ENCODE results near the gene PCDHB10.
"Not testable (repeated sequence)": the region's sequence is repeated elsewhere in the genome, so short reads cannot be mapped to it uniquely, and the experiment has no call there.

Gene PCDHB10

GRCh38 chr5:141192110-141192725 lies at the start of gene PCDHB10:
Gene PCDHB10, plus strand, starts transcription at chr5:141192353. Its CDS starts 200 bp downstream, at chr5:141192553.
- Histone ChIP-seq H3K27ac (ENCODE audit: low read depth, low read length) (no peak within 1 kb of the TSS), H3K9ac (ENCODE audit: low read length) (no peak within 1 kb of the TSS), H3K27me3 (ENCODE audit: control insufficient read depth, insufficient read depth, low read length) (peaks cover 9% of the 10 kb centered on the region; the same call in 1 of the 2 replicates), H3K36me3 (ENCODE audit: control insufficient read depth, insufficient read depth, low read length) (no peaks in the 10 kb centered on the region), H3K4me3 (ENCODE audit: low read depth, low read length) (peak within 1 kb of the TSS; percentile 32; the same call in 1 of the 2 replicates), H3K4me1 (ENCODE audit: control insufficient read depth, insufficient read depth, low read length) (no peaks in the 10 kb centered on the region), H3K9me3 (ENCODE audit: control insufficient read depth, insufficient read depth, low read depth, low read length) (0 out of 2 replicates have a peak, but pooled peaks cover 8% of the 10 kb centered on the region)

GRCh38 chr5:141149812-141150211 lies 42.3 kb upstream of the PCDHB10 start, which contains the start of gene PCDHB6:
Gene PCDHB6, plus strand, starts transcription at chr5:141150057. Its CDS starts 201 bp downstream, at chr5:141150258.
- H3K27me3 ChIP-seq (ENCODE audit: control insufficient read depth, insufficient read depth, low read length): no peaks in the 10 kb centered on the region
- peaks cover 9% of the 10 kb centered on the region; the same call in 1 of the 2 replicates for H3K9me3 ChIP-seq (ENCODE audit: control insufficient read depth, insufficient read depth, low read depth, low read length)
- no peaks in the 10 kb centered on the region for H3K4me1 ChIP-seq (ENCODE audit: control insufficient read depth, insufficient read depth, low read length)
- H3K27ac ChIP-seq (ENCODE audit: low read depth, low read length): no peak within 1 kb of the TSS
- no peak within 1 kb of the TSS for H3K4me3 ChIP-seq (ENCODE audit: low read depth, low read length)
- no peak within 1 kb of the TSS for H3K9ac ChIP-seq (ENCODE audit: low read length)
- no peaks in the 10 kb centered on the region for H3K36me3 ChIP-seq (ENCODE audit: control insufficient read depth, insufficient read depth, low read length)

GRCh38 chr5:141150224-141150992 lies 41.7 kb upstream of the PCDHB10 start:
- Histone ChIP-seq H3K4me3 (ENCODE audit: low read depth, low read length) (no peak overlapping the region), H3K9me3 (ENCODE audit: control insufficient read depth, insufficient read depth, low read depth, low read length) (peaks cover 9% of the 10 kb centered on the region; the same call in 1 of the 2 replicates), H3K27ac (ENCODE audit: low read depth, low read length) (no peak overlapping the region), H3K4me1 (ENCODE audit: control insufficient read depth, insufficient read depth, low read length) (no peaks in the 10 kb centered on the region), H3K9ac (ENCODE audit: low read length) (no peak overlapping the region), H3K36me3 (ENCODE audit: control insufficient read depth, insufficient read depth, low read length) (no peaks in the 10 kb centered on the region), H3K27me3 (ENCODE audit: control insufficient read depth, insufficient read depth, low read length) (no peaks in the 10 kb centered on the region)

GRCh38 chr5:141150993-141151325 lies 41.2 kb upstream of the PCDHB10 start:
- Histone ChIP-seq H3K4me3 (ENCODE audit: low read depth, low read length) (no peak overlapping the region), H3K9me3 (ENCODE audit: control insufficient read depth, insufficient read depth, low read depth, low read length) (peaks cover 9% of the 10 kb centered on the region; the same call in 1 of the 2 replicates), H3K9ac (ENCODE audit: low read length) (no peak overlapping the region), H3K27me3 (ENCODE audit: control insufficient read depth, insufficient read depth, low read length) (no peaks in the 10 kb centered on the region), H3K27ac (ENCODE audit: low read depth, low read length) (no peak overlapping the region), H3K4me1 (ENCODE audit: control insufficient read depth, insufficient read depth, low read length) (no peaks in the 10 kb centered on the region), H3K36me3 (ENCODE audit: control insufficient read depth, insufficient read depth, low read length) (no peaks in the 10 kb centered on the region)

GRCh38 chr5:141151632-141152031 lies 40.5 kb upstream of the PCDHB10 start:
- not testable (repeated sequence) for H3K9me3 ChIP-seq (ENCODE audit: control insufficient read depth, insufficient read depth, low read depth, low read length); H3K9ac ChIP-seq (ENCODE audit: low read length); H3K4me1 ChIP-seq (ENCODE audit: control insufficient read depth, insufficient read depth, low read length); H3K27ac ChIP-seq (ENCODE audit: low read depth, low read length); H3K4me3 ChIP-seq (ENCODE audit: low read depth, low read length); H3K36me3 ChIP-seq (ENCODE audit: control insufficient read depth, insufficient read depth, low read length); H3K27me3 ChIP-seq (ENCODE audit: control insufficient read depth, insufficient read depth, low read length)

- not testable (repeated sequence) for H3K9me3 ChIP-seq (ENCODE audit: control insufficient read depth, insufficient read depth, low read depth, low read length); H3K27ac ChIP-seq (ENCODE audit: low read depth, low read length); H3K4me1 ChIP-seq (ENCODE audit: control insufficient read depth, insufficient read depth, low read length); H3K9ac ChIP-seq (ENCODE audit: low read length); H3K36me3 ChIP-seq (ENCODE audit: control insufficient read depth, insufficient read depth, low read length); H3K27me3 ChIP-seq (ENCODE audit: control insufficient read depth, insufficient read depth, low read length); H3K4me3 ChIP-seq (ENCODE audit: low read depth, low read length)
Measured at GRCh38 chr5:141152096-141152495, 40.1 kb upstream of the PCDHB10 start.

- Histone ChIP-seq H3K27ac (ENCODE audit: low read depth, low read length) (no peak overlapping the region), H3K36me3 (ENCODE audit: control insufficient read depth, insufficient read depth, low read length) (no peaks in the 10 kb centered on the region), H3K9ac (ENCODE audit: low read length) (no peak overlapping the region), H3K9me3 (ENCODE audit: control insufficient read depth, insufficient read depth, low read depth, low read length) (peaks cover 6% of the 10 kb centered on the region; the same call in 1 of the 2 replicates), H3K27me3 (ENCODE audit: control insufficient read depth, insufficient read depth, low read length) (no peaks in the 10 kb centered on the region), H3K4me1 (ENCODE audit: control insufficient read depth, insufficient read depth, low read length) (no peaks in the 10 kb centered on the region), H3K4me3 (ENCODE audit: low read depth, low read length) (no peak overlapping the region)
Measured at GRCh38 chr5:141155540-141156374, 36.4 kb upstream of the PCDHB10 start.

GRCh38 chr5:141157356-141157755 lies 34.8 kb upstream of the PCDHB10 start:
- H3K27me3 ChIP-seq (ENCODE audit: control insufficient read depth, insufficient read depth, low read length); H3K9ac ChIP-seq (ENCODE audit: low read length); H3K4me3 ChIP-seq (ENCODE audit: low read depth, low read length); H3K27ac ChIP-seq (ENCODE audit: low read depth, low read length); H3K4me1 ChIP-seq (ENCODE audit: control insufficient read depth, insufficient read depth, low read length); H3K36me3 ChIP-seq (ENCODE audit: control insufficient read depth, insufficient read depth, low read length); H3K9me3 ChIP-seq (ENCODE audit: control insufficient read depth, insufficient read depth, low read depth, low read length): not testable (repeated sequence)

- H3K4me3 ChIP-seq (ENCODE audit: low read depth, low read length); H3K27me3 ChIP-seq (ENCODE audit: control insufficient read depth, insufficient read depth, low read length): not testable (repeated sequence)
Measured at GRCh38 chr5:141157901-141158300, 34.3 kb upstream of the PCDHB10 start.

GRCh38 chr5:141172381-141173204 lies 19.6 kb upstream of the PCDHB10 start, which contains the start of gene PCDHB7:
Gene PCDHB7, plus strand, starts transcription at chr5:141172644. Its CDS starts 192 bp downstream, at chr5:141172836.
- Histone ChIP-seq H3K36me3 (ENCODE audit: control insufficient read depth, insufficient read depth, low read length) (no peaks in the 10 kb centered on the region), H3K4me3 (ENCODE audit: low read depth, low read length) (no peak within 1 kb of the TSS), H3K4me1 (ENCODE audit: control insufficient read depth, insufficient read depth, low read length) (no peaks in the 10 kb centered on the region), H3K27me3 (ENCODE audit: control insufficient read depth, insufficient read depth, low read length) (no peaks in the 10 kb centered on the region), H3K9me3 (ENCODE audit: control insufficient read depth, insufficient read depth, low read depth, low read length) (peaks cover 10% of the 10 kb centered on the region; the same call in 1 of the 2 replicates), H3K9ac (ENCODE audit: low read length) (no peak within 1 kb of the TSS), H3K27ac (ENCODE audit: low read depth, low read length) (no peak within 1 kb of the TSS)

More at GRCh38 chr5:141157901-141158300, 34.3 kb upstream of the PCDHB10 start:
- not testable (repeated sequence) for H3K36me3 ChIP-seq (ENCODE audit: control insufficient read depth, insufficient read depth, low read length); H3K4me1 ChIP-seq (ENCODE audit: control insufficient read depth, insufficient read depth, low read length); H3K9me3 ChIP-seq (ENCODE audit: control insufficient read depth, insufficient read depth, low read depth, low read length); H3K9ac ChIP-seq (ENCODE audit: low read length); H3K27ac ChIP-seq (ENCODE audit: low read depth, low read length)

Measured in HUES6 (cell line).